Astrocyte of the spinal cord (primary cell): ENCODE data around the gene HNF1B.

ENCODE experiments used
- DNase-seq: peaks from one replicate; pipeline ENCODE4 v3.0.0; 2011; ENCODE audit warnings: low read depth, low spot score
- H3K4me3 ChIP-seq: 2 replicates; pipeline ENCODE4 v1.5.1; 2011; ENCODE audit warnings: low read depth, mild to moderate bottlenecking, low read length, moderate library complexity
- in situ Hi-C: cut with HindIII; loops from 2 replicates; pipeline ENCODE4 v1.10.0; 2017; ENCODE audit warnings: low sequenced_read_pairs
- TF ChIP-seq, protein P1 (sequence below): IDR thresholded peaks from 2 replicates; pipeline ENCODE4 v1.5.1; 2012; ENCODE audit warnings: low read depth, mild to moderate bottlenecking, low read length, inconsistent platforms

Gene HNF1B

GRCh38 chr17:37701496-37701898 lies 43.4 kb downstream of the HNF1B start:
- TF ChIP-seq, protein P1, sequence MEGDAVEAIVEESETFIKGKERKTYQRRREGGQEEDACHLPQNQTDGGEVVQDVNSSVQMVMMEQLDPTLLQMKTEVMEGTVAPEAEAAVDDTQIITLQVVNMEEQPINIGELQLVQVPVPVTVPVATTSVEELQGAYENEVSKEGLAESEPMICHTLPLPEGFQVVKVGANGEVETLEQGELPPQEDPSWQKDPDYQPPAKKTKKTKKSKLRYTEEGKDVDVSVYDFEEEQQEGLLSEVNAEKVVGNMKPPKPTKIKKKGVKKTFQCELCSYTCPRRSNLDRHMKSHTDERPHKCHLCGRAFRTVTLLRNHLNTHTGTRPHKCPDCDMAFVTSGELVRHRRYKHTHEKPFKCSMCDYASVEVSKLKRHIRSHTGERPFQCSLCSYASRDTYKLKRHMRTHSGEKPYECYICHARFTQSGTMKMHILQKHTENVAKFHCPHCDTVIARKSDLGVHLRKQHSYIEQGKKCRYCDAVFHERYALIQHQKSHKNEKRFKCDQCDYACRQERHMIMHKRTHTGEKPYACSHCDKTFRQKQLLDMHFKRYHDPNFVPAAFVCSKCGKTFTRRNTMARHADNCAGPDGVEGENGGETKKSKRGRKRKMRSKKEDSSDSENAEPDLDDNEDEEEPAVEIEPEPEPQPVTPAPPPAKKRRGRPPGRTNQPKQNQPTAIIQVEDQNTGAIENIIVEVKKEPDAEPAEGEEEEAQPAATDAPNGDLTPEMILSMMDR, result peak; percentile 64
- no peak overlapping the region for H3K4me3 ChIP-seq
- in situ Hi-C loops, result no loop called here
- DNase-seq, result no peak

DNA sequence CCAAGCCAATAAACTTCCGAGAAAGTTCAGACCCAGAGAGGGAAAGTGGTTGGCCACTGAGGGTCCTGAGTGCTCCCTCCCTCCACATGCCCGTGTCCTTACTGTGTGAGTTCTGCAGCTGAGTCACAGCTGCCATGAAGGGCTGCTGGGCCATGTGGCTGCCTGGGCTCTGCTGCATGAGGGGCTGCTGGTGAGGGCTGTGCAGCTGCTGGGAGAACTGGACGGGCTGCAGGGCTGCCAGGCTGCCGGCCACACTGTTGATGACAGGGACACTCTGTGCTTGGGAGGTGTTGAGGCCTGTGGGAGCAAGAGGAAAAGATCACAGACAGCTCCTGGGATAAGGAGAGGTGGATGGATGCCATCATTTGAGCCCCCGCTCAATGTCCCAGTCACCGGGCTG lies 44.0 kb downstream of the HNF1B start:
- in situ Hi-C loops, result no loop called here
- TF ChIP-seq, protein P1, result no peak
- no peak overlapping the region for H3K4me3 ChIP-seq
- DNase-seq, result no peak

DNA sequence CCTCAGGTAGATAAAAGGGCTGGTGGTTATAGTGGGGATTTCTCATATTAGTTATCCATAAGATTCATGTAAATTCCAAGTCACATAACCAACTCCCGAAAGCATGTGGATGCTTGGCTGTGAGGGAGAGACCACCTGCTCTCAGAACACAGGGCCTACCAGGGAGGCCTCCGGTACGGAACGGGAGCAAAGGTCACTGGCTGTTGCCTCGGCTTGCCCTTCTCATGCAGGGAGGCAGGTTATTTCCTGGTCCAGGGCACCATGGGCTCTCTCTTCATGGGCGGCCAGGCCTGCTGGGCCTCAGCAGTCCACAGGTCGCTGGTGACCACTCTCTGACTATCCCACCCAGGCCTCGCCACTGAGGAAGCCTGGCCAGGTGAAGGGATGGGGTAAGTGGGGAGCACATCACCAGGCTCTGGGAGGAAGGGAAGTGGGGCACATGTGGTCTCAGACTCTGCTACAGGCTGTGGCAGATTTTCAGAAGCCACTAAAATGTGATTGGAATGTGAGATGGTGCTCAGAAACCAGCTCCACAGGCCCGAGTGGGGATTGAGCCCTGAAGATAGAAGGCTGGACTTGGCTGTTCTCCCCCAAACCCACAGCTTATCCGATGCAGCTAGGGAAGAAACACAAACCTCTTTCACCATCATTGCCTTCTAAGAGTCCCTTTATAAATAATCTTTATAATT lies 45.4 kb downstream of the HNF1B start:
- TF ChIP-seq, protein P1, result no peak
- in situ Hi-C loops, result no loop called here
- DNase-seq, result no peak
- no peak overlapping the region for H3K4me3 ChIP-seq

GRCh38 chr17:37698911-37699255 lies 46.0 kb downstream of the HNF1B start:
- no peak for DNase-seq
- no peak overlapping the region for H3K4me3 ChIP-seq
- in situ Hi-C loops, result no loop called here
- TF ChIP-seq, protein P1, result no peak

DNA sequence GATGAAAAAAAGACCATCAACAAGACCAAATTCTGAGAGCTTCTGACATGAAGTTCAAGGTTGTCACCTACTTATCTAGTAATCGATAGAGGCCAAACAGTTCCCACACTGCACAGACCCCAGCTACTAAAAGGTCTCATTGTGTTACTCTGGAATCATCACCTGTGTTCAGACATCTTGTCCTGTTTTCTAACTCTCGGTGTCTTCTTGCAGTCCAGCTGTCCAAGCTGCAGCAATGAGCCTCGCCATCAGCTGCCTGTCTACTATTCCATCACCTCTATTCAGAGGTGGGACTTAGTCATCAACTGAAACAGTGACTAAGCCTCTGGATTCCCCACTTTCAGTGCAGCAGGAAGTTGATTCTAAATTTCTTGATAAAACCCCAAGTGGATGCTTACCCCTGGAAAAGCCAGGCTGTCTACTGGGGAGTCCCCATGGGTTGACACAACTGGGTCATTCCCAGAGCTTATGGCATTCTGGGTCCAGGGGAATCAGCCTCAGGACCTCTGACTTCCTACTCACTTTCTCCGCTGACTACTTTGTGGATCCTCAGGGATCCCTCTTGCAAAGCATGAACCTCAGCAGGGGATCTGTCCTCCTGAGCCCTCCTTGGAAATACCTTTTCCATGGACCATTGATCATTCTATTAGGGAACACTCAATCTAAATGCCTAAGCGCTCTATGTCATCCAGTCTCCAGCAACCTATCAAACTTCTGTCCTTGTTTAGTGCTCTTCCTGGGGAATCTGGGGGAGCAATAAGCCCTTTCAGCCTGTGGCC lies 46.5 kb downstream of the HNF1B start:
- TF ChIP-seq, protein P1, result no peak
- DNase-seq, result peak; percentile 51
- H3K4me3 ChIP-seq, result no peak overlapping the region
- in situ Hi-C loops, result no loop called here

GRCh38 chr17:37697381-37697780 lies 47.5 kb downstream of the HNF1B start:
- TF ChIP-seq, protein P1, result no peak
- no peak overlapping the region for H3K4me3 ChIP-seq
- in situ Hi-C loops, result no loop called here
- no peak for DNase-seq
